ENCODE data around the gene ADAM15.

Gene ADAM15

GRCh38 chr1:155061381-155062150, 10.4 kb downstream of the ADAM15 start:
- H3K27ac ChIP-seq (ENCODE audit: low read depth, low read length) = no peak overlapping the region
- no peaks in the 10 kb centered on the region for H3K79me2 ChIP-seq (ENCODE audit: insufficient read depth, low read length)
- no peaks in the 10 kb centered on the region for H3K9me3 ChIP-seq (ENCODE audit: insufficient read depth, low read length)
- H2AFZ ChIP-seq (ENCODE audit: low read depth, low read length, severe bottlenecking) = peak overlapping the region; percentile 92
- H3K9me2 ChIP-seq (replicated peaks; ENCODE audit: insufficient read depth, low read length) = no peaks in the 10 kb centered on the region
- peak overlapping the region; percentile 79; the same call in 1 of the 2 replicates for H3K9ac ChIP-seq (ENCODE audit: low read length)
- H3F3A ChIP-seq (ENCODE audit: insufficient read depth) = peaks cover 7% of the 10 kb centered on the region; the same call in 1 of the 2 replicates
- H4K20me1 ChIP-seq (ENCODE audit: low read depth, low read length) = no peaks in the 10 kb centered on the region
- TF ChIP-seq EZH2phosphoT487 (conservative IDR thresholded peaks at IDR 0.05; ENCODE audit: low read length) = no peak
- TF ChIP-seq, protein P1, sequence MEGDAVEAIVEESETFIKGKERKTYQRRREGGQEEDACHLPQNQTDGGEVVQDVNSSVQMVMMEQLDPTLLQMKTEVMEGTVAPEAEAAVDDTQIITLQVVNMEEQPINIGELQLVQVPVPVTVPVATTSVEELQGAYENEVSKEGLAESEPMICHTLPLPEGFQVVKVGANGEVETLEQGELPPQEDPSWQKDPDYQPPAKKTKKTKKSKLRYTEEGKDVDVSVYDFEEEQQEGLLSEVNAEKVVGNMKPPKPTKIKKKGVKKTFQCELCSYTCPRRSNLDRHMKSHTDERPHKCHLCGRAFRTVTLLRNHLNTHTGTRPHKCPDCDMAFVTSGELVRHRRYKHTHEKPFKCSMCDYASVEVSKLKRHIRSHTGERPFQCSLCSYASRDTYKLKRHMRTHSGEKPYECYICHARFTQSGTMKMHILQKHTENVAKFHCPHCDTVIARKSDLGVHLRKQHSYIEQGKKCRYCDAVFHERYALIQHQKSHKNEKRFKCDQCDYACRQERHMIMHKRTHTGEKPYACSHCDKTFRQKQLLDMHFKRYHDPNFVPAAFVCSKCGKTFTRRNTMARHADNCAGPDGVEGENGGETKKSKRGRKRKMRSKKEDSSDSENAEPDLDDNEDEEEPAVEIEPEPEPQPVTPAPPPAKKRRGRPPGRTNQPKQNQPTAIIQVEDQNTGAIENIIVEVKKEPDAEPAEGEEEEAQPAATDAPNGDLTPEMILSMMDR (IDR thresholded peaks at IDR 0.05; ENCODE audit: insufficient read depth, low read length, poor library complexity, severe bottlenecking) = peak; percentile 82
- no peaks in the 10 kb centered on the region for H3K27me3 ChIP-seq (ENCODE audit: low read length)
- peak overlapping the region; percentile 73 for H3K4me2 ChIP-seq (ENCODE audit: low read depth, low read length, poor library complexity, severe bottlenecking)
- peak overlapping the region; percentile 94 for H3K4me3 ChIP-seq (ENCODE audit: insufficient read depth, low read length, poor library complexity, severe bottlenecking)
- no peaks in the 10 kb centered on the region for H3K36me3 ChIP-seq (ENCODE audit: low read length)

GRCh38 chr1:155062151-155062686, 11.1 kb downstream of the ADAM15 start:
- peak overlapping the region; percentile 79 for H3K9ac ChIP-seq (ENCODE audit: low read length)
- no peaks in the 10 kb centered on the region for H3K79me2 ChIP-seq (ENCODE audit: insufficient read depth, low read length)
- H3K4me2 ChIP-seq (ENCODE audit: low read depth, low read length, poor library complexity, severe bottlenecking) = peak overlapping the region; percentile 73
- H3F3A ChIP-seq (ENCODE audit: insufficient read depth) = peaks cover 7% of the 10 kb centered on the region; the same call in 1 of the 2 replicates
- no peaks in the 10 kb centered on the region for H3K9me3 ChIP-seq (ENCODE audit: insufficient read depth, low read length)
- no peaks in the 10 kb centered on the region for H3K27me3 ChIP-seq (ENCODE audit: low read length)
- H4K20me1 ChIP-seq (ENCODE audit: low read depth, low read length) = no peaks in the 10 kb centered on the region
- peak overlapping the region; percentile 92 for H2AFZ ChIP-seq (ENCODE audit: low read depth, low read length, severe bottlenecking)
- no peaks in the 10 kb centered on the region for H3K36me3 ChIP-seq (ENCODE audit: low read length)
- H3K4me3 ChIP-seq (ENCODE audit: insufficient read depth, low read length, poor library complexity, severe bottlenecking) = peak overlapping the region; percentile 94
- no peaks in the 10 kb centered on the region for H3K9me2 ChIP-seq (replicated peaks; ENCODE audit: insufficient read depth, low read length)
- no peak overlapping the region for H3K27ac ChIP-seq (ENCODE audit: low read depth, low read length)
- TF ChIP-seq EZH2phosphoT487 (conservative IDR thresholded peaks at IDR 0.05; ENCODE audit: low read length) = no peak

DNA sequence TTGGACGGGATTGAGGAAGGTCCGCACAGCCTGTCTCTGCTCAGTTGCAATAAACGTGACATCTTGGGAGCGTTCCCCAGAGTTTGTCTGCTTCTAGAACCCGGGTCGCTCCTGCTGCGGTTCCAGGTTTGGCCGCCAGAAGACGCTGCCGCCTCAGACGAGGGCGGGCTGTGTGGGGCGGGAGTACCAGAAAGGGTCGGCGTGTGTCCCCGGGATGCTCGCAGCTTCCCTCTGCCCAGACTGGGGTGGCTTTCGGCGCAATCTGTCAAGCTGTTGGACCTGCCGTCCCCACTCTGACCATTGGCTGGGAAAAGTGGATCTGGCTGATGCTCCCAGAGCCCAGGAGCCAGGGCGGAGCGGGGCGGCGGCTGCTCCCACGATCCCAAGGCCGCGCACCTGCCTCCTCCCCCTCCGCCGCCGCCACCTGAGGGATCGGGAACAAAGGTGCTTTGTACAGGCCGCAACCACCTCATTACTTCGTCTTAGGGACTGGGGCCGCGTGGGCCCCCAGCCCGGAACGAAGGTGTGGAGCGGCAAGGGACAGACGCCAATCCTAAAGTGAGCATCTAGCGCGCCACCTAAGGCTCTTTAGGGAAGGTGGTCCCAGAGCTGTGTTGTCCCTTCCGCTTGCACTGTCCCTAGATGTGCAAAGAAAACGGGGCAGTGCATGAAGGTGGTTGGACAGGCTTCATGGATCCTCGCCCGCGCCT, 11.7 kb downstream of the ADAM15 start:
- Histone ChIP-seq H3K27me3 (ENCODE audit: low read length) (no peaks in the 10 kb centered on the region), H3K27ac (ENCODE audit: low read depth, low read length) (no peak overlapping the region), H3K4me3 (ENCODE audit: insufficient read depth, low read length, poor library complexity, severe bottlenecking) (peak overlapping the region; percentile 94), H3K9me2 (replicated peaks; ENCODE audit: insufficient read depth, low read length) (no peaks in the 10 kb centered on the region), H4K20me1 (ENCODE audit: low read depth, low read length) (no peaks in the 10 kb centered on the region), H3K9ac (ENCODE audit: low read length) (peak overlapping the region; percentile 79), H3K4me2 (ENCODE audit: low read depth, low read length, poor library complexity, severe bottlenecking) (peak overlapping the region; percentile 73), H2AFZ (ENCODE audit: low read depth, low read length, severe bottlenecking) (peak overlapping the region; percentile 92), H3F3A (ENCODE audit: insufficient read depth) (peaks cover 7% of the 10 kb centered on the region; the same call in 1 of the 2 replicates), H3K9me3 (ENCODE audit: insufficient read depth, low read length) (no peaks in the 10 kb centered on the region), H3K36me3 (ENCODE audit: low read length) (no peaks in the 10 kb centered on the region), H3K79me2 (ENCODE audit: insufficient read depth, low read length) (no peaks in the 10 kb centered on the region)
- TF ChIP-seq, protein P1 (IDR thresholded peaks at IDR 0.05; ENCODE audit: insufficient read depth, low read length, poor library complexity, severe bottlenecking) = peak; percentile 83
- no peak for TF ChIP-seq EZH2phosphoT487 (conservative IDR thresholded peaks at IDR 0.05; ENCODE audit: low read length)
